BJ (cell line): Measurements from ENCODE around the gene RBFA. TPM values are rescaled to one million over a fixed set of nuclear protein-coding genes. Genes with fewer than 3 reads are reported as not detected.
A peak's percentile ranks its signal among the peaks of the same experiment; 100 is the strongest.

Experiments
- CTCF ChIA-PET: fragments of 350-600 bp; formaldehyde crosslinking; extraction: SDS; loops from one replicate; lab custom pipeline; 2021; ENCODE audit warnings: antibody characterized with exemption, inconsistent platforms; lab: Yijun Ruan, JAX
- POLR2A ChIA-PET: fragments of 300-600 bp; sonication (Branson Sonifier 250); formaldehyde crosslinking; extraction: SDS; loops from one replicate; lab custom pipeline; 2021; ENCODE audit warnings: antibody characterized with exemption; lab: Charles Lee
- DNase-seq: peaks from one replicate; pipeline ENCODE4 v3.0.0-alpha.2; 2011; ENCODE audit warnings: low read depth
- H3K27me3 ChIP-seq: 2 replicates; pipeline ENCODE4 v1.6.0; 2011; ENCODE audit warnings: low read length; ENCODE audit not compliant: control insufficient read depth, insufficient read depth
- H3K36me3 ChIP-seq: 2 replicates; pipeline ENCODE4 v1.5.1; 2011; ENCODE audit warnings: low read length; ENCODE audit not compliant: control insufficient read depth, insufficient read depth
- H3K4me3 ChIP-seq: 2 replicates; pipeline ENCODE4 v1.5.1; 2011; ENCODE audit warnings: low read depth, mild to moderate bottlenecking, control low read depth, low read length
- polyA minus RNA-seq: library from RNA; depleted of rRNA, polyadenylated mRNA; stranded (reverse); fragments of >200 nt; gene quantifications from 2 replicates; pipeline ENCODE4 v1.2.3, GENCODE V29; 2011; rRNA and poly(A)+ RNA removed
- polyA plus RNA-seq: library from polyadenylated mRNA; depleted of rRNA; stranded (reverse); fragments of >200 nt; gene quantifications from 2 replicates; pipeline ENCODE4 v1.2.3, GENCODE V29; 2011; rRNA removed
- TF ChIP-seq, protein P1 (sequence below): IDR thresholded peaks from 2 replicates; pipeline ENCODE4 v1.5.1; 2011; ENCODE audit warnings: low read depth, mild to moderate bottlenecking, control low read depth, inconsistent platforms, low read length, moderate library complexity; ENCODE audit not compliant: insufficient read depth

Gene RBFA, protein sequence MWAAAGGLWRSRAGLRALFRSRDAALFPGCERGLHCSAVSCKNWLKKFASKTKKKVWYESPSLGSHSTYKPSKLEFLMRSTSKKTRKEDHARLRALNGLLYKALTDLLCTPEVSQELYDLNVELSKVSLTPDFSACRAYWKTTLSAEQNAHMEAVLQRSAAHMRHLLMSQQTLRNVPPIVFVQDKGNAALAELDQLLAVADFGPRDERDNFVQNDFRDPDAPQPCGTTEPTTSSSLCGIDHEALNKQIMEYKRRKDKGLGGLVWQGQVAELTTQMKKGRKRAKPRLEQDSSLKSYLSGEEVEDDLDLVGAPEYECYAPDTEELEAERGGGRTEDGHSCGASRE
- polyA plus RNA-seq, result 26.1 and 32.4 TPM in 2 replicates
- polyA minus RNA-seq, result 8.7 and 14.3 TPM in 2 replicates

DNA sequence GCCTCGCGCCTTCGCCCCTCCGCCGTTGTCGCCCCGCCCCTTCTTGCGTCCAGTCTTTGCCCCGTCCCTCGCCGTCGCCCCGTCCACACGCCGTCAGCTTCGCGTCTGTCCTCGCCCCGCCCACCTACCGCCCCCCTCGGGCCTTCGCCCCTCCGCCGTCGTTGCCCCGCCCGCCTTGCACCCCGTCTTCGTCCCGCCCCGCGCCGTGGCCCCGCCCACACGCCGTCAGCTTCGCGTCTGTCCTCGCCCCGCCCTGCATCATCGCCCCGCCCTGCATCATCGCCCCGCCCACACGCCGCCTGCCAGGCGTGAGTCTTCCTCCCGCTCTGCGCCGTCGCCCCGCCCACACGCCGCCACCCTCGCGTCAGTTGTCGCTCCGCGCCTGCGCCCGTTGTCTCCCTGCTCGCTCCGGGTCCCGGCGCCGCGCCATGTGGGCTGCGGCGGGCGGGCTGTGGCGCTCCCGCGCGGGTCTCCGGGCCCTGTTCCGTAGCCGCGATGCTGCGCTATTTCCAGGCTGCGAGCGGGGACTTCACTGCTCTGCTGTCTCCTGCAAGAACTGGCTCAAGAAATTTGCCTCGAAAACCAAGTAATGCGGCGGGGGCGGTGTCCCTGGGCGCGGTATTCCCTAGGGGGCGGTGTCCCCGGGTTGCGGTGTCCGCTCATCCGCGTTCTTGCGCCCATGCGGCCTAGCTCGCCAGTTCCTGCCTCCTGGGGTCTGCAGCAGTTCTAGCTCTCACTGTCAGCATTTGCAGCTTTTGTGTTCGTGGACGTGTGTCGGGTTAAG lies at the start of gene RBFA:
RBFA (plus strand) TSS at position 367 of the 784 bp plus-strand sequence; CDS start at position 429, 62 bp downstream.
- Histone ChIP-seq H3K36me3 (peaks cover 2% of the 10 kb centered on the region; the same call in 1 of the 2 replicates), H3K4me3 (peak within 1 kb of the TSS; percentile 87), H3K27me3 (no peaks in the 10 kb centered on the region)
- peak; percentile 82 for DNase-seq
- ChIA-PET POLR2A (interaction anchor here (0.5 to 0.6 kb wide), 4 partner anchors 49 to 135 kb away, joined by 3 to 20 read pairs (median 8); no protein-coding TSS in a partner anchor), CTCF (interaction anchor here (0.9 to 2.0 kb wide), 4 partner anchors 9 to 223 kb away, joined by 3 to 6 read pairs (median 4); no protein-coding TSS in a partner anchor)
- TF ChIP-seq, protein P1, sequence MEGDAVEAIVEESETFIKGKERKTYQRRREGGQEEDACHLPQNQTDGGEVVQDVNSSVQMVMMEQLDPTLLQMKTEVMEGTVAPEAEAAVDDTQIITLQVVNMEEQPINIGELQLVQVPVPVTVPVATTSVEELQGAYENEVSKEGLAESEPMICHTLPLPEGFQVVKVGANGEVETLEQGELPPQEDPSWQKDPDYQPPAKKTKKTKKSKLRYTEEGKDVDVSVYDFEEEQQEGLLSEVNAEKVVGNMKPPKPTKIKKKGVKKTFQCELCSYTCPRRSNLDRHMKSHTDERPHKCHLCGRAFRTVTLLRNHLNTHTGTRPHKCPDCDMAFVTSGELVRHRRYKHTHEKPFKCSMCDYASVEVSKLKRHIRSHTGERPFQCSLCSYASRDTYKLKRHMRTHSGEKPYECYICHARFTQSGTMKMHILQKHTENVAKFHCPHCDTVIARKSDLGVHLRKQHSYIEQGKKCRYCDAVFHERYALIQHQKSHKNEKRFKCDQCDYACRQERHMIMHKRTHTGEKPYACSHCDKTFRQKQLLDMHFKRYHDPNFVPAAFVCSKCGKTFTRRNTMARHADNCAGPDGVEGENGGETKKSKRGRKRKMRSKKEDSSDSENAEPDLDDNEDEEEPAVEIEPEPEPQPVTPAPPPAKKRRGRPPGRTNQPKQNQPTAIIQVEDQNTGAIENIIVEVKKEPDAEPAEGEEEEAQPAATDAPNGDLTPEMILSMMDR, result peak; percentile 53

DNA sequence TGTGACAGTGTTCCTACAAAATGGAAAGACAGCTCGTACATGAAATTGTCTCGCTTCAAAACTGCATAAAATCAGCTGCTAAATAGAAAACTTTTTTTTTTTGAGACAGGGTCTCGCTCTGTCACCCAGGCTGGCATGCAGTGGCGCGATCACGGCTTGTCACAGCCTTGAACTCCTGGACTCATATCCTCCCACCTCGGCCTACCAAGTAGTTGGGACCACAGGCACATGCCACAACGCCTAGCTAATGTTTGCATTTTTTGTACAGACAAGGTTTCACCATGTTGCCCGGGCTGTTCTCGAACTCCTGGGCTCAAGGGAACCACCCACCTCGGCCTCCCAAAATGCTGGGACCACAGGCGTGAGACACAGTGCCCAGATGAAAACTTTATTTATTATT lies 49.1 kb upstream of the RBFA start:
- no peak for DNase-seq
- TF ChIP-seq, protein P1, result no peak
- ChIA-PET POLR2A (interaction anchor here (0.5 to 0.6 kb wide), 2 partner anchors 25 to 49 kb away, joined by 3 read pairs; no protein-coding TSS in a partner anchor), CTCF (interaction anchor here (0.7 to 0.8 kb wide), 2 partner anchors 30 to 160 kb away, joined by 3 read pairs; no protein-coding TSS in a partner anchor)
- Histone ChIP-seq H3K36me3 (0 out of 2 replicates have a peak, but pooled peaks cover 1% of the 10 kb centered on the region), H3K27me3 (no peaks in the 10 kb centered on the region), H3K4me3 (no peak overlapping the region)

DNA sequence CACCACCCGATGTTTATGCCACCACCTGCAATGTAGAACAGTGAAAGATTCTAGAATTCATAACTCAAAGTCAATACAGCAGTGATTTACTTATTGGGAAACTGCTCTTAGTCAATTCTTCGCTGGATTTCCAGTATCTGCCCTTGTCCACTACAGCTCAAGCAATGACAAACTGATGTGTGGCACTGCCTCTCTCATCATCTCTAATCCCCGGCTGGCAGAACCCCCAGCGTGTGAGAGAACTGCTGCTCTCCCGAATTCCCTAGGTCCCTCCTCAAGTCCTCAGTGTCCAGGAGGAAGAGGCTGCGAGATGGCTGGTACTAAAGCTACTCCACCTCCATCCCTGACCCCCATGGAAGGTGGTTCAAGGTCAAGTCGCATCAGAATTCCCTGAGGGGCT lies 47.5 kb upstream of the RBFA start:
- no peak for DNase-seq
- CTCF ChIA-PET, result interaction anchor here (1.0 to 1.7 kb wide), 3 partner anchors 10 to 607 kb away, joined by 3 read pairs; no protein-coding TSS in a partner anchor

DNA sequence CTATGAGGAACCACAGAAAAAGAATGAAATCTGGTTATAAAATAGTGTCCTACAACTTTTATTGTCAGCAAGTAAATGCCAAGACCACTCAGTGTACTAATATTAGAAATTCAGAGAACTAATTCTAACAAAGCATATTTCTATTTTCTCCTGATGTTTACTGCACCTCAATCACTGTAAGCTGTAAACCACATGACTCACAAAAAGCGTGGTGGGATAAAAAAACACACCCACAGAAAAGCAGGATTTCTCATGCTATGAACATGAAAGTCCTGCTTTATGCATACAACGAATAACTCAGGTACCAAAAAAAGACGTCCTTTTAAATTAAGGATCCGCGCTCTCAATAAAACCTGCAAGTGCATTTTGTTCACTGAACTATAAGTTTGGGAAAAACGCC lies 46.7 kb upstream of the RBFA start:
- peak overlapping the region; percentile 70 for H3K4me3 ChIP-seq
- POLR2A ChIA-PET, result interaction anchor here (0.5 kb wide), 1 partner anchor 182 kb away, joined by 4 read pairs; no protein-coding TSS in a partner anchor
- no peaks in the 10 kb centered on the region for H3K27me3 ChIP-seq
- CTCF ChIA-PET, result interaction anchor here (0.7 to 1.6 kb wide), 2 partner anchors 25 to 38 kb away, joined by 3 read pairs; no protein-coding TSS in a partner anchor
- H3K36me3 ChIP-seq, result 0 out of 2 replicates have a peak, but pooled peaks cover 1% of the 10 kb centered on the region
- no peak for DNase-seq
- TF ChIP-seq, protein P1, result no peak

More for the DNA sequence above, 47.5 kb upstream of the RBFA start:
- TF ChIP-seq, protein P1, result no peak
- H3K36me3 ChIP-seq, result 0 out of 2 replicates have a peak, but pooled peaks cover 1% of the 10 kb centered on the region
- no peaks in the 10 kb centered on the region for H3K27me3 ChIP-seq
- H3K4me3 ChIP-seq, result peak overlapping the region; percentile 70
- POLR2A ChIA-PET, result no interaction called here
